NCI-H128 (cell line): Measurements from ENCODE around the gene KRTAP10-3.

Experiments
- DNase-seq: peaks from one replicate; lab custom pipeline; 2025; ENCODE audit not compliant: unreplicated experiment; lab: John Stamatoyannopoulos, UW

Gene KRTAP10-3

DNA sequence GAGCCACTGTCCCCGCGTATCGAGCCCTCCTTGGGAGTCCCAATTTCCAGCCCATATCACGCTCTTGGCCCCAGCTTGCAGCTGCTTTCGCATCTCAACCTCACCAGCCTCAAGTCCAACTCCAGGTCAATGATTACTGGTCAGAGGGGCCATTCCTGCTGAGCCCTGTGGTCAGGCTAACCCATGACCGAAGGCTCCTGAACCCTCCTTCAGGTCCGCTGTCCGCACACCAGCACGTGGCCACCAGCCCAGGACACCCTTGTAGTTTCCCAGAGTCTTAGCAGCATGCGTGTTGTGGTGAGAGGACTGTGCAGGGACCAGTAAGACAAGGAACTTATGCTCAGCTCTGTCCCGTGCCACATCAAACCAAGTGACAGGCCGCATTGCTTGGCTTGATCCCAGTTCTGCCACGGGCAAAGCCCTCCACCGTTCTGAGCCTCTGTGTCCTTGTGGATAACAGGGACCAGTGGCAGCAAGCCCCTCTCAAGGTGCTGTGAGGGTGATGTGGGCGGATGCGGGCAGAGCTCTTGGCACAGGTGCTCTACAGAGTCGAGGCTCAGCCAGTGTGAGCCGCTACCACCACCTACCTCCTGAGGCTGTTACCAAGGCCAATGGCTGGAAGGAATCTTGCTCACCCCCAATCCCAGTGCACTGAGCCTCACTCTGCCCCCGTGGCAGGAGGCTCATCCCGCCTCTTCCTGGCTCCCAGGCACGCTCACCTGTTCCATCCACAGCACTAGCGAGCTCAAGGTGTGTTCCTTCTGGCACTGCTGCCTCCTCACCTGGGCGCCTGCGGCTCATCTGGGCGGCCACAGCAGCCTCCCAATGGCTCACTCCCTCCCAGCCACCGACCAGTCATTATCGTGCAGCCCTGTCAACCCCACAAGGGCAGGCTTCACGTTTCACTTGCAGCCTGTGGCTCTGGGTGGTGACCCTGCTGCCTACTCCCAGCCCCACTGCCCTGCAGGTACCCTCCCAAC is 39.0 kb downstream of the KRTAP10-3 start:
- no peak for DNase-seq

DNA sequence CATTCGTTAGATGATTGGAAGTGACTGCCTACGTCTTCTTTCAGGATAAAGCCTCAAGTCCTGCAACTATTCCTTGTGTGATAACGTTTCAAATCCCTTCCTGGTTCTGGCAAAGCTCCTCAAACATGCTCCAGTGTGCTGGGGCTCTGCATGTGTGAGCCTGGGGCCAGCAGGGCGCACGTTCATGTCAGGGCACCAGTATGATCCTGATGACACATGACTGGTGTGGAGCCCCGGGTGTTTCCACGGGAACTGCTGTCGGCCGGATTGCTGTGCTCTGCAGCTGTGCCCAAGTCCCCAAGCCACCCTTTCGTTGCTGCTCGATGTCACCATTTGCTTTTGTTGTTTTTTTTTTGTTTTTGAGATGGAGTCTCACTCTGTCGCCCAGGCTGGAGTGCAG is 39.9 kb downstream of the KRTAP10-3 start:
- no peak for DNase-seq

DNA sequence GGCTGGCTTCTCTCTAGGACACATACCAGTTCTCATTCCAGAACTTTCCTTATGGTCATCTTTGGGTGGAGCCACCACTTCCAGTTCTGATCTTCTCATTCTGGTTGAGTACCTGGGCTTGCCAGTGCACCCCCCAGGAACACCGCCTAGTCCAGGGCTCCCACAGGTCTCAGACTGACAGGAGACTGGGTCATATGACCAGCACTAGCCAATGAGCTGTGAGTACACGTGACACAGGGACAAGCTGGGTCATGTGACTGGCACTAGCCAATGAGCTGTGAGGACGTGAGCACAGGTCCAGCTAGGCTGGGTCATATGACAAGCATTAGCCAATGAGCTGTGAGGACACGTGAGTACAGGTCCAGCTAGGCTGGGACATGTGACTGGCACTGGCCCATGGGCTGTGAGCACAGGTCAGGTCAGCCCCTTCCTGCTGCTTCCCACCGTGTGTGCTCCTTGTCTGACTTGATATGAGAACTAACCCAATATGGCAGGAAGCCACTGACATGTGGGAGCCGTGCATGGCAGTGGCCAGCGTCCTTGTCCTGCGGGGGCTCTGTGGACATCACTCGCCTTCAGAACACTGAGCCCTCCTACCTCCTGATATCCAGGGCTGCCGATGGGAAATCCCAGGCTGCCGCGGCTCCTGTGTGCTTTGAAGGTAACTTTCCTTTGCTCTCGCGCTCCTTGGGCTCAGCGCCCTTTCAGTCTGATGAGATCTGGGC is 41.3 kb downstream of the KRTAP10-3 start:
- DNase-seq: no peak

DNA sequence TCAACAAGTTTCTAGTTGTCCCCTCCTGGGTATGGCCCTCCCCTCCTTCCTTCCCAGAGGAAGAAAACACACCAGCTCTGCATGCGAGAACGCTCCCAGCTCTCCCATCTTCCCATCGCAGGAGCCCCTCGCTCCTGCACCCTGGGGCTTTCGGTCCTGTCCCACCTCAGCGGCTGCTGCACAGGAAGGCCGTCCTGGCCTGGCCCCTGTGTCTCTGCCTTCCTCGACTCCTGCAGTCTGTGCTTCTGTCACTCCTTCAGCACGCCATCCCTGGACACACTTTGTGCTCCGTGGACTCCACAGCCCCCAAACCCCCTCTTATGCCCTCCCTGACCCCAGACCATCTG is 41.8 kb downstream of the KRTAP10-3 start:
- no peak for DNase-seq

DNA sequence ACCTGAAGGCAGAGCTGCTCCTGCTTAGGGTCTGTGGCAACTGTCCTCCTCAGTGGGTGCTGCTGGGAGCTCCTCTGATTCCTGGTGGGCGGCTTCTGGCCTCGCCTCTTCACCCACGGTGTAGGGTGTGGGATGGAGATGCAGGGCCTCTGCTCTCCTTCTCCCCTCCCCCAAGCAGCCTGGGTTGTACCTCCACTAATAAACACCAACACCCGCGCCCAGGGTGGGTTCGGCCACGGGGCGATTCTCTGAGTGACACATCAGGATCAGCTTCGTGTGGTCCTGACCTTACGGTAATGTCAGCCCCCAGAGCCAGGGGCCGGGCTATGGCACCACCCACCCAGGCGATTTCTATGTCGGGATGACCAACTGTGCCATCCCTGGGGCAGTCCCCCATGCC is 42.3 kb downstream of the KRTAP10-3 start:
- DNase-seq: no peak

DNA sequence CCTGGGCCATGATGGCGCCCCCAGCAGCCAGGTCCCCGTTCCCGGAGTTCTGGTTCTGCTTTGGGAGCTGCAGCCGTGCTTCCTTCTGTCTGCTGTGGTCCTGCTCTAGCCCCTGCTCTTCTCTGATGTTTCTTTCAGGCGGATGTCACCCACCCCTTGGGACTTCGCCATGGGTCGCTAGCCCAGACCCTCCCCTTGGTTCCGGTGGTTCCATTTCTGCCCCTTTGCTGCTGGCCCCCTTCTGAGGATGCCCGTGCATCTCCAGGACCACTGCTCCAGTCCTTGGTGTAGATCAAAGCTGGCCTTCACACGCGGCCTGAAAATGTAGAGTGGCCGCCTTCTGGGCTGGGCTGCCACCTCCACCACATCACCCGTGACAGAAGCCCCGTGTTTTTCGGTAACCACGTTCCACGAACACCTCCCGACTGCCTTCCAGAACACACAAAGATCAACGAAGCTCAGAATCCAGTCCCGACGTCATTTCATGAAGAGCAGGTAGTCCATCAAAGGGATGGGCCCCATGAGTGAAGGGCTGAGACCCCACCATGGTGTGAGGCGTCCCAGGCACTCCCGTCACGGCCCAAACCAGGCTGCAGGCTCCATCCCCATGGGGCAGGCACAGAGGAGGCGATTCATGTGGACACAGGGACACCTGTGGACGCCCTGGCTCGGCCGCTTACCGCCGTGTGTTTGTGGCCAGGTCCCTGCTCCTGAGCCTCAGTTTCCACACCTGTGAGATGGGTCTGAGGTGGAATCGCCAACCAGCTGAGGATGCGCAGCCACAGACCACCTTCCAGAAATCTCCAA is 43.0 kb downstream of the KRTAP10-3 start:
- DNase-seq: no peak

DNA sequence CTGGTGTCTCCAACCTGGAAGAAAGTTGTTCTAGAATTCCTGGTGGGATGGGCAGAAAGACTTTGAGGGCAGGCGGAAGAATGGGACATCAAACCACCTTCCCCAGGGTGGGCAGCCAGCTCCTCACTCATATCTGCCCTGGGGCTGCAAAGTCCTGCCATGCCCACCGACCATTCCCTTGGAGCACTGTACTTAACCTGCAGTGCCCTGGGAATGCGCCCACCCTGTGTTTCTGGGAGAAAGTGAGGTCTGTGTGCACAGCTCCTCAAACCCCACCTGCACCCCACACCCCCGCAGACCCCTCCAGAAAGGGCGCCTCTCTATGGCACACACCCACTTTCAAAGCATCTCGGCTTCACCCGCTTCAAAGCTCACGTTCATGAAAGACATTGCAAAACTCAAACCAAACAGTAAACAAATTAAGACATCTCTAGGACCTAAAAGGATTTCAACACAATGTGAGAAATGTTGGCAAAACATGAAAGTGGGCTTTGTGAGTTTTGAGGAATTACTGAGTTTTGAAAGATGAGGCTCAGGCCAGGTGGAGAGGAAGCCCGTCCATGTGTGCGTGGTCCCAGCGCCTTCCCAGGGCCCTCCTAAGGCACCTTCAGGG is 43.7 kb downstream of the KRTAP10-3 start:
- DNase-seq: no peak

DNA sequence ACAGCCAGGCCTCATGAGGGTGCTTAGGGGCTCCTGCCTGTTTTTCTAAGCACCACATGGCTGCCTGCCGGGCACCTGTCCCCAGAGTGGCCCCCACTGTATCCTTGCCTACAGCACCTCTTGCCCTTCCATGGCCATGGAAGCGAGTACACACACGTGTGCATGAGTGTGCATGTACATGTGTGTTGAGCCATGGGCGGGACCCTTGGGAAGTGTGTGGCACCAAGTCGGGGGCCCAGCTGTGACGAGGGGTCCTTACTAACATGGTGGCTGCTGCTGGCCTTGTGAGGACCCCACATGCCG is 44.4 kb downstream of the KRTAP10-3 start:
- DNase-seq: no peak

DNA sequence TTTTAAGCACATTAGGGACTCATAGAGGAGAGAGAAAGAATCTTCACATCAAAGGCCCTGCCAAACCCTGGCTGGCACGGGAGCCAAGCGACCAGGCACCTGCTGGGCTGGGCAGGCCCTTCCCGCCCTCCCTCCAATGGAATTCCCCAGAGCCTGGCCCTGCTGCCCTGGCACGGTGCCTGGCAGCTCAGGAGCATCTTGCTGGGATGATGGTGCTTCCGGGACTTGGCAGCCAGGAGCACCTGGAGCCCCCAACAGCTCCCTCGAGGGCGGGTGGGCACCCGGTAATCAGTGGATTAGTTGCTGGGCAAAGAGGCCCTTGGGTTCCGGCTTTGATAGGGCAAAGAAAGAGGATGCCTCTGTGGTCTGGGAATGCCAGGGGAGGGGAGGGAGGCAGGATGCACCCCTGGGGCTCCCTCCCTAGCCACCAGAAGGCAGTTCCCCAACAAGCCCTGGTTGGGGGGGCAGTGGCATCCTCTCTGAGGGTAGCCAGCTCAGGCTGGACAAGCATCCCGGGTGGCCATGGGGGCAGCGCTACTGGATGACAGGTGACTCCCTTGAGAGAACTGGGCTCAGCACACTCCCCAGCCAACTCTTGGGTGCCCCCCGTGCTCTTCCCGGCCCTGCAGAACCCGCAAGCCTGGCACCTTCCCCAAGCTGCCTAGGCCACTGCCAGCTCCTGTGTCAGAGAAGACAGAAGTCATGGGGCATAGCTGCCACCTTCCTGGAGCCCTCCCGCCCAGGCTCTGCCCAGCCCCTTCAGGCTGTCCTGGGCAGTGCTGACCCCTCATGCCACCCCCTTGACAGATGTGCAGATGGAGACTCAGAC is 45.0 kb downstream of the KRTAP10-3 start:
- no peak for DNase-seq

DNA sequence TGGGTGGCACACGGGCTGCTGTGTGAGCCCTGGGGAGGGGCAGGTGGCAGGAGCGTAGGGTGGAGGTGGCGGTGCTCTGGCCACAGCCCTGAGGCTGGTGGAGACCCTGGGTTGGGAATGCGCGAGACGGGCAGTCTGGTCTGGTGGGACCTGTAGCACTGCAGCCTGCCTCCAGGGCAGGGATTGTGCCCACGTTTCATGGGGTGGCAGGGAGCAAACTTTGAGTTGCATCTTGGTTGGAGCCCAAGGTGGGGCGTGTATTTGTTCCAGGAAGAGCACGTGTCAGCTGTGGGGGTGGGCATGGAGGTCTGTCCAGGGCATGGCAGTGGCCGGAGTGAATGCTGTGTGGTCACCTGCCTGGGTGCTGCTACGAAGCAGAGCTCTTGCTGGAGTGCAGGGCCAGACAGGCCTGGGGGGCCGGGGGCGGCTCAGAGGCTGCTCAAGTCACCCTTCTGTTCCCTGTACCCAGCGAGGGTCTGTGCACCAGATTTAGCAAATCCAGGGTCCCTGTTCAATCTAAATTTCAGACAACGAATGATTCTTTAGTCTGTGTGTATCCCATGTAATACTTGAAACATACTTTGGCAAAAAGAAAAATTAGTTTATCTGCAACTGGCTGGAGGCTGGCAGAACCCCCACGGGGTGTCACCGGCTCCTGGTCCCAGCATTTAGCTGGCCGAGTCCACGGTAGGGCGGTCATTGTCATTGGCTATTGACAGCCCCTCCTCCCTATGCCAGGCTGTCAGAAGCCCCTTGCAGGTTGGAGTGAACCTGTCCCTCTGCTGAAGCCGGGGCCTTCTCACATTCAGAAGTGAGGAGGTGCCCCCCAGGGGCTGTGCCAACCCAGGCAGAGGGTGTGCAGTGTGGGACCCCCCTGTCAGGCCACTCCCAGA is 45.9 kb downstream of the KRTAP10-3 start:
- no peak for DNase-seq

DNA sequence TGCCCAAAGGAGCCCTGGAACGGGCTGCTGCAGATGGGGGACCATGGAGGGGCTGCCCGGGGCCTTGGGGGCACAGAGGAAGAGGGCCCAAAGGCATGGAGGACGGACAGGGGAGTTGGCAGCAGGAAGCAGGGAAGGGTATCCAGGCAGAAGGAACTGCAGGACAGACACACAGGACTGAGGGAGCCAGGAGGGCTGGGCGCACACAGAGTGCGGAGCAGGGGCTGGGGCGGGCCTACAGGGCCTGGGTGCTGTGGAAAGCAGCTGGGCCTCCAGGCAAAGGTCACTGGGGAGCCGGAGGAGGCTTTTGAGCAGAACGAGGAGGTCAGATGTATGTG is 46.7 kb downstream of the KRTAP10-3 start:
- DNase-seq: no peak

DNA sequence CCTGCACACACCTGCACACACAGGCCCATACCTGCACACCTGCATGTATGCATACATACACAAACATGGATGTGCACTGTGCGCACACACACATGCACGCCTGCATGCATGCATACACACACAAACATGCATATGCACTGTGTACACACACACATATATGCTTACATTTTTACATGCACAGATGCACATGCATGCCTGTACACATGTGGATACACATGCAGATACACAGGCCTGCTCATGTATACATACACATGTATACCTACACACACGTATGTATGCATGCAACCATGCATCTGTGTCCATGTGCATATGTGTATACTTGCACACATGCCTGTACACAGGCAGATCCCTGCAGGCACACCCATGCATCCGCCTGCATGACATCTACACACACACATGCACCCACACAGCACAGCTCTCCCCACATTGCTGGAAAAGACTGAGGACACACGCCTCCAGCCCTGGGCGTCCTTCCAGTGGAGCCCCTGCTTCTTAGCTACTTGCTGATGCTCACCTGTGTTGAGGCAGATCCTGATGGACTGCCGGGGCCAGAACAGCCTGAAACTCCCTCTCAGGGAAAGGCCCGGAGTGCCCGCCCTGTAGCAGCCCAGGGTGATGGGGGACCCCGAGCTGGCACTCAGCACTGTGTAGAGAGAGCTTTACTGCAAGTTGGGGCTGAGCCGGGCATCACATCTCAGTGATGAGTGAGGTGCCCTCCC is 47.2 kb downstream of the KRTAP10-3 start:
- no peak for DNase-seq

DNA sequence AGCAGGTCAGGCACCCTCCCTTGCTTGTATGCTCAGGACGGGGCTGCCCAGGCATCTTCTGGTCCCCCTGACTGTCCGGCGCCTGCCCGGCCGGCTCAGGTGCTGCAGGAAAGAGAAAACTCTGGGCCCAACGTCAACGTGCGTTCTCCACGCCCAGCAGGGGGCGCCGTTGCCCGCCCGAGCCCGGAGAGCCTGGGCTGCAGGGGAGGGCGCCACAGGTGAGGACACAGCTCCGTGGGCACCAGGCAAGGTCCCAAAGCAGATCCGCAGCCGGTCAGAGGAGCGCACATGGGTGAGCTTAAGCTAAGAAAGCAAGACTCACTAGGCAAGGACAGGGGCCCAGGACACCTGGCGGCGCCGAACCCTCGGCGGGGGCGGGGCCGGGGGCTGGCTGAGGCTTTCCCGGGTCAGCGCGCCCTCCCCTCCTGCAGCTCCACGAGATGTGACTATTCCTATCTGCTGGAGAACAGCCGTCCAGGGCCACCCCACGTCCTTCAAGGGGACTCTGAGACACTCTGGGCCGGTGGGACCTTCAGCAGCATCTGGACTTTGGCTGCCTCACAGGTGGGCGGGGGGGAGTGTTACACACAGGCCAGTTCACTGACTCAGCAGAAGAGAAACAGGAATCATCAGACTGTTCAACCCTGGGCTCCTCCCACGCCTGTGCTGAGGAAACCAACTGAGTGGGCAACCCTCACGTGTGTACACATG is 47.9 kb downstream of the KRTAP10-3 start:
- peak; percentile 56 for DNase-seq

DNA sequence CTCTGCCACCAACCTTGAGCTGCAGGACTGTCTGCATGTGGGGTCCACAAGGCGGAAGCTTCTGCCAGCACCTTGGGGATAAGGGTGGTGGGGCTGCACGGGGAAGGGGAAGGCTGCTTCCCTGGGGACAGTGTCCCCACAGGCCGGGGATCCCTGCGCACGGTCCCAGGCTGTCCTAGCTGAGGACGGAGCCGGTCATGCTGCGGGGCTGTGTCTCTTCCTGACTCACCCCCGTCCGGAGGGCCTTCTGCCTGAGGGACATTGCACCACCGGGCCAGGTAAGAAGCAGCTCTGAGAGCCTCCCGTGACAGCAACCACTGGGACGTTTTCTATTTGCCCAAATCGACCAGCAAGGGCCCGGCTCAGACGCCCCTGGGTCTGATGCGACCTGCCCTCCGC is 48.5 kb downstream of the KRTAP10-3 start:
- no peak for DNase-seq

DNA sequence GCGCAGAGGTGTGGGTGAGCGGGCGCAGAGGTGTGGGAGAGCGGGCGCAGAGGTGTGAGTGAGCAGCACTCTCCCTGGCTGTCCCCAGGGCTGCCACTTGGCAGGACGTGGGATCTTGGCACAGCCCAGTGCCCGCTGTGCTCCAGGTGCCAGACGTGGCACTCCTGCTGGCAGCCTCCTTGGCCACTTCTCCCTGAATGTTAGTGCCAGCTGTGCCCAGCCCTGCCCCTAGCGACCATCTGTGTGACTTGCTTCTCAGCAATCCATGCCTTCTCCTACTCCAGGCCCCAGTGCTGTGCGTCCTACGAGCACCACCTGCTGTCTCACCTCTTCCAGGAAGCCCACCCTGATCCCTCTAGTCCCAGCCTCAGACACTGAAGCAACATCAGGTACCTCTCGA is 49.1 kb downstream of the KRTAP10-3 start:
- DNase-seq: no peak

DNA sequence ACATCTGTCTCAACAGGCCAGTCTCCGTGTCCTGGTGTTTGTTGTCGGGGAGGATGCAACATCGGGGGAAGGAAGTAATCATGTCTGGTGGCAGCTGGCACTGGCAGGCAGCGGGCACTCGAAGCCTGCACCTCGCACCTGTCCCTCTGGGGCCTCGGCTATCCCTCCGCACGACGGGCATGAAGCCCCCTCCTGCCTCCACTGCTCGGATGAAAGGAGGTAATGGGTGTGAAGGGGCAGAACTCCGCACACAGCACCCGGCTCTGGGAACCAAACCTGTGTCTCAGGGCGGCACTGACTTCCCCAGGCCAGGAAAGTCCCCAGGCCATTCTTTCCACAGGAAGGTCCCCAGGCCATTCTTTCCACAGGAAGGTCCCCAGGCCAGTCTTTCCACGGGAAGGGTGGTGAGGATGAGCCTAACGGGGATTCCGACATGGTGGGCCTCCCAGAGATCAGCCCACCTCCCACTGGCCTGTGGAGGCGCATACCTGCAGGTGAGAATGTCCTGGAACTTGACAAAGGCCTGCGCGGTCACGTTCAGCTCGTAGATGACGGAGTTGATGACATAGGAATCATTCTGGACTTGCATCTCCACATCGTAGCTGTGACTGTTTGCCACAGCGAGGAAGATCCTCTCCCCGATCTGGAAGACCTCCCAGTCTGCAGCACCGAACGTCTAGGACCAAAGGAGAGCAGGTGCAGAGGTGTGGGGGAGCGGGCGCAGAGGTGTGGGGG is 49.7 kb downstream of the KRTAP10-3 start:
- DNase-seq: no peak

DNA sequence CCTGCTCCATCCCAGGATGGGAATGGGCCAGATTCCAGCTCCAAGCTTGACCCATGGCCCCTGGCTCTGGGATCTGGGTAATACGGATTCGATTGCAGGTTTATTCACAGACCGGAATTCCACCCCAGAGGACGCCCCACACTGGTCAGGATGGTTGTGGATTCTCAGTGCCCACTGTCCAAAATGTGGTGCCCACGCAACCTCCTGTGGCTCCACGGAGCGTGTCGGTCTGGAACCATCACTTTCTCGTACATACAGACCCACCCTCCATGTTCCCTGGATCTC is 50.2 kb downstream of the KRTAP10-3 start:
- no peak for DNase-seq
